C4-2B (cell line): ENCODE data around the gene SPNS2.

Source experiments
- CTCF ChIP-seq: fragments of 450-650 bp; conservative IDR thresholded peaks from 2 replicates; pipeline ENCODE4 v1.5.1; 2017; ENCODE audit warnings: mild to moderate bottlenecking
- ZFX ChIP-seq: fragments of 450-650 bp; IDR thresholded peaks from 2 replicates; pipeline ENCODE4 v1.6.1; 2017

DNA sequence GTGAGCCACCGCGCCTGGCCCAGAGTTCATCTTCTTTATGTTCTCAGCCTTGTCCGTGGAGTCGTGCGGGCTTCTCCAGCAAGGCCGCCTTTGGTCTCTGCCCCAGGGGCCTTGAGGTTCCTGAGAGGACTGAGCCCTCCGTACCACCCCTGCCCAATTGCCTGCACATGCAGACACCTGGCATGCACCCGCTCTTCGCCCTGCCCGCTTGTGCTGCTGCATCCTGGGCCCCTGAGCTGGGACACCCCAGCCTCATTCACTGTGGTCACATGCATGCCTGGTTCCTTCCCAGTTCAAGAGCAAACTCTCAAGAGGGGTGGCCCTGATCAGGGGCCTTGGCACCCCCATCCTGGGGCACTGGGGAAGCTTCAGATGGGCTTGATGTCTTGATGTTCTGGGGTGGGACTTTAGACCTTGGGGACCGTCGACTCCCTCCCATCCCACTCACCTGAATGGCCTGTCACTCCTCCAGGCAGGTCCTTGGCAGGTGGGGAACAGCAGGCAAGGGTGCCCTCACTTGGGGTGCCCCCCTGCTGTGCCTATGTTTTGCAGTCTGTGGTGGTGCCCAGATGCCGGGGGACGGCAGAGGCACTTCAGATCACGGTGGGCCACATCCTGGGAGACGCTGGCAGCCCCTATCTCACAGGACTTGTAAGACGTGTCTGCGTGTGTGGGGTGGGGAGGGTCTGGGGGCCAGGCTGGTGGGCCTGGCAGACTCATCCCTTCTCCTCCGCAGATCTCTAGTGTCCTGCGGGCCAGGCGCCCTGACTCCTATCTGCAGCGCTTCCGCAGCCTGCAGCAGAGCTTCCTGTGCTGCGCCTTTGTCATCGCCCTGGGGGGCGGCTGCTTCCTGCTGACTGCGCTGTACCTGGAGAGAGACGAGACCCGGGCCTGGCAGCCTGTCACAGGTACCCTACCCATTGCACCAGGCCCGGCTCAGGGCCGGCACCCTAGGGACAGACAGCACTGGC, 12.7 kb upstream of the SPNS2 start:
- TF ChIP-seq CTCF (no peak), ZFX (no peak)
